PFSK-1 (cell line): ENCODE measurements around the gene GBE1.

Source experiments
- FOXP2 ChIP-seq: optimal IDR thresholded peaks from 2 replicates; pipeline ENCODE3; 2011; ENCODE audit warnings: borderline replicate concordance, control low read depth, inconsistent platforms; ENCODE audit not compliant: insufficient read depth; ENCODE audit errors: extremely low read length, extremely low read depth
- POLR2AphosphoS5 ChIP-seq: IDR thresholded peaks from 2 replicates; pipeline ENCODE4 v1.6.1; 2012; ENCODE audit warnings: low read depth, mild to moderate bottlenecking, control low read depth, low read length, moderate library complexity
- REST ChIP-seq, 2 experiments: IDR thresholded peaks; 2 replicates each; pipeline versions ENCODE4 v1.6.1 to v1.8.0; 2011 to 2012; ENCODE audit warnings: low read depth in 2 of 2, low read length in 2 of 2, control low read depth in 1 of 2, inconsistent platforms in 1 of 2, mild to moderate bottlenecking in 1 of 2, moderate library complexity in 1 of 2; ENCODE audit not compliant: insufficient read depth in 1 of 2
- SIN3A ChIP-seq: IDR thresholded peaks from 2 replicates; pipeline ENCODE4 v1.6.1; 2012; ENCODE audit warnings: mild to moderate bottlenecking, low read length, moderate library complexity, borderline replicate concordance; ENCODE audit not compliant: insufficient read depth
- TAF1 ChIP-seq: IDR thresholded peaks from 2 replicates; pipeline ENCODE4 v1.6.1; 2012; ENCODE audit warnings: low read length, control low read depth, borderline replicate concordance; ENCODE audit not compliant: insufficient read depth

The GBE1 gene

GRCh38 chr3:81684751-81685395, 76.6 kb downstream of the GBE1 start:
- TF ChIP-seq TAF1 (no peak), POLR2AphosphoS5 (no peak), SIN3A (no peak), REST (IDR thresholded peaks at IDR 0.05; ENCODE audit: insufficient read depth in 1 of 2, low read depth in 2 of 2, low read length in 2 of 2) (no peak), FOXP2 (no peak)

GRCh38 chr3:81676706-81677456, 84.6 kb downstream of the GBE1 start:
- no peak for TF ChIP-seq REST (IDR thresholded peaks at IDR 0.05; ENCODE audit: insufficient read depth in 1 of 2, low read depth in 2 of 2, low read length in 2 of 2)
- no peak for TF ChIP-seq POLR2AphosphoS5
- TF ChIP-seq TAF1 = no peak

GRCh38 chr3:81674690-81675089, 86.8 kb downstream of the GBE1 start:
- TF ChIP-seq REST (IDR thresholded peaks at IDR 0.05; ENCODE audit: insufficient read depth in 1 of 2, low read depth in 2 of 2, low read length in 2 of 2) = no peak
- no peak for TF ChIP-seq FOXP2
- TF ChIP-seq POLR2AphosphoS5 = no peak
- TF ChIP-seq TAF1 = no peak
- no peak for TF ChIP-seq SIN3A

GRCh38 chr3:81668283-81668682, 93.2 kb downstream of the GBE1 start:
- TF ChIP-seq FOXP2 (no peak), REST (IDR thresholded peaks at IDR 0.05; ENCODE audit: insufficient read depth in 1 of 2, low read depth in 2 of 2, low read length in 2 of 2) (no peak), SIN3A (no peak), TAF1 (no peak), POLR2AphosphoS5 (no peak)
